NCI-H187 (cell line): ENCODE results near the gene MCM10.
"Not testable (repeated sequence)": the region's sequence is repeated elsewhere in the genome, so short reads cannot be mapped to it uniquely, and the experiment has no call there.

Experiments
- DNase-seq, 2 experiments: peaks; one replicate each; lab custom pipeline; 2025; lab: John Stamatoyannopoulos, UW

MCM10 gene

GRCh38 chr10:13221572-13221971 is 60.2 kb downstream of the MCM10 start:
- DNase-seq = no peak

- no peak for DNase-seq
These were observed 60.8 kb downstream of the MCM10 start for GRCh38 chr10:13222151-13222550.

GRCh38 chr10:13222566-13222965 is 61.2 kb downstream of the MCM10 start:
- no peak for DNase-seq

GRCh38 chr10:13223241-13223640 is 61.9 kb downstream of the MCM10 start:
- DNase-seq = no peak

- DNase-seq = no peak
These were observed 63.0 kb downstream of the MCM10 start for GRCh38 chr10:13224210-13224995.

GRCh38 chr10:13225601-13226000 is 64.2 kb downstream of the MCM10 start:
- DNase-seq = no peak

- DNase-seq = no peak
These were observed 65.7 kb downstream of the MCM10 start for GRCh38 chr10:13227031-13227430.

- no peak for DNase-seq
These were observed 69.8 kb downstream of the MCM10 start for GRCh38 chr10:13231190-13231589.

GRCh38 chr10:13231808-13232207 is 70.5 kb downstream of the MCM10 start:
- DNase-seq = no peak

GRCh38 chr10:13233358-13233757 is 72.0 kb downstream of the MCM10 start:
- DNase-seq = no peak

- DNase-seq = no peak
These were observed 72.8 kb downstream of the MCM10 start, which contains the start of gene UCMA for GRCh38 chr10:13234172-13234571. UCMA (minus strand) TSS chr10:13234374; CDS start chr10:13234258, 116 bp downstream.

- DNase-seq = not testable (repeated sequence)
These were observed 73.4 kb downstream of the MCM10 start for GRCh38 chr10:13234736-13235135.

GRCh38 chr10:13236638-13237037 is 75.3 kb downstream of the MCM10 start:
- DNase-seq = no peak

- no peak for DNase-seq
These were observed 77.1 kb downstream of the MCM10 start for GRCh38 chr10:13238271-13239077.

GRCh38 chr10:13239923-13240322 is 78.6 kb downstream of the MCM10 start:
- no peak for DNase-seq

- no peak for DNase-seq
These were observed 80.3 kb downstream of the MCM10 start for GRCh38 chr10:13241613-13242012.

GRCh38 chr10:13242260-13242659 is 80.9 kb downstream of the MCM10 start:
- DNase-seq = not testable (repeated sequence)

GRCh38 chr10:13247246-13247645 is 85.9 kb downstream of the MCM10 start:
- no peak for DNase-seq

GRCh38 chr10:13247784-13248183 is 86.4 kb downstream of the MCM10 start:
- DNase-seq = no peak

GRCh38 chr10:13253726-13254125 is 92.4 kb downstream of the MCM10 start:
- DNase-seq = no peak

GRCh38 chr10:13256627-13257026 is 95.3 kb downstream of the MCM10 start:
- no peak for DNase-seq

GRCh38 chr10:13257621-13258140 is 96.3 kb downstream of the MCM10 start:
- DNase-seq = no peak
